WTC11 (cell line): ENCODE data around the gene RPRD1A. TPM values are rescaled to one million over a fixed set of nuclear protein-coding genes. Genes with fewer than 3 reads are reported as not detected.

ENCODE experiments used
- ATAC-seq: fragments of 200-7000 bp; cut with Tn5 transposase; 2 replicates; pipeline ENCODE4 v1.10.0; 2021; ENCODE audit warnings: mild to moderate bottlenecking, moderate library complexity
- CTCF ChIA-PET: fragments of 300-600 bp; sonication (Branson Sonifier 250); formaldehyde crosslinking; loops from one replicate; lab custom pipeline; 2021; ENCODE audit warnings: antibody characterized with exemption; lab: Charles Lee
- POLR2A ChIA-PET: fragments of 350-600 bp; sonication (Branson Sonifier 250); formaldehyde crosslinking; loops from one replicate; lab custom pipeline; 2021; ENCODE audit warnings: antibody characterized with exemption; lab: Charles Lee
- DNase-seq: peaks from one replicate; pipeline ENCODE4 v3.0.0; 2021; ENCODE audit warnings: low spot score
- H3K27ac Mint-ChIP-seq: 2 replicates; pipeline ENCODE4 v1.8.0; 2021; ENCODE audit warnings: mixed read lengths
- H3K27me3 Mint-ChIP-seq: 2 replicates; pipeline ENCODE4 v1.8.0; 2021; ENCODE audit warnings: low read depth, mild to moderate bottlenecking, moderate library complexity, mixed read lengths
- H3K36me3 Mint-ChIP-seq: 2 replicates; pipeline ENCODE4 v1.8.0; 2021; ENCODE audit warnings: mixed read lengths
- H3K4me1 Mint-ChIP-seq: 2 replicates; pipeline ENCODE4 v1.8.0; 2022; ENCODE audit warnings: mixed read lengths
- H3K4me3 Mint-ChIP-seq: 2 replicates; pipeline ENCODE4 v1.8.0; 2021; ENCODE audit warnings: mild to moderate bottlenecking, moderate library complexity, mixed read lengths
- H3K9me3 Mint-ChIP-seq: 2 replicates; pipeline ENCODE4 v1.8.0; 2021; ENCODE audit warnings: mixed read lengths
- CREB1 ChIP-seq: sonication (generic); formaldehyde crosslinking; IDR thresholded peaks from 2 replicates; pipeline ENCODE4 v1.8.0; 2023; ENCODE audit warnings: mild to moderate bottlenecking, missing genetic modification reagents
- HMGA2 ChIP-seq: fragments of 250-450 bp; sonication (Bioruptor Pico); IDR thresholded peaks from 2 replicates; pipeline ENCODE4 v1.4.0; 2021; ENCODE audit warnings: mild to moderate bottlenecking, moderate library complexity
- JAZF1 ChIP-seq: fragments of 250-450 bp; sonication (Bioruptor Pico); IDR thresholded peaks from 2 replicates; pipeline ENCODE4 v1.9.0; 2021; ENCODE audit warnings: moderate library complexity, mild to moderate bottlenecking, inconsistent platforms
- MXD4 ChIP-seq: fragments of 250-450 bp; sonication (Bioruptor Pico); IDR thresholded peaks from 2 replicates; pipeline ENCODE4 v1.8.0; 2021; ENCODE audit warnings: mild to moderate bottlenecking, moderate library complexity, borderline replicate concordance
- NR1H2 ChIP-seq: sonication (generic); formaldehyde crosslinking; IDR thresholded peaks from 2 replicates; pipeline ENCODE4 v1.9.0; 2021; ENCODE audit warnings: mild to moderate bottlenecking, moderate library complexity, missing genetic modification reagents
- NR3C1 ChIP-seq: sonication (generic); formaldehyde crosslinking; conservative IDR thresholded peaks from 2 replicates; pipeline ENCODE4 v1.8.1; 2023; ENCODE audit warnings: low read depth, mild to moderate bottlenecking, missing genetic modification reagents
- OVOL2 ChIP-seq: fragments of 250-450 bp; sonication (Bioruptor Pico); IDR thresholded peaks from 2 replicates; pipeline ENCODE4 v1.9.0; 2021; ENCODE audit warnings: mild to moderate bottlenecking, borderline replicate concordance
- TEAD1 ChIP-seq: sonication (generic); formaldehyde crosslinking; IDR thresholded peaks from 2 replicates; pipeline ENCODE4 v1.8.0; 2022; ENCODE audit warnings: mild to moderate bottlenecking, missing genetic modification reagents
- TEAD4 ChIP-seq: sonication (generic); formaldehyde crosslinking; IDR thresholded peaks from 2 replicates; pipeline ENCODE4 v1.8.0; 2022; ENCODE audit warnings: mild to moderate bottlenecking, missing genetic modification reagents
- ZNF138 ChIP-seq: sonication (generic); formaldehyde crosslinking; conservative IDR thresholded peaks from 2 replicates; pipeline ENCODE4 v1.8.1; 2022; ENCODE audit warnings: mild to moderate bottlenecking, moderate library complexity, missing genetic modification reagents
- ZNF232 ChIP-seq: sonication (generic); formaldehyde crosslinking; IDR thresholded peaks from 2 replicates; pipeline ENCODE4 v1.8.0; 2022; ENCODE audit warnings: mild to moderate bottlenecking, missing genetic modification reagents
- total RNA-seq: library from RNA; stranded (reverse); gene quantifications from 3 replicates; pipeline ENCODE4 v1.2.3, GENCODE V29; 2021
- TF ChIP-seq, protein P1 (sequence below): sonication (generic); formaldehyde crosslinking; IDR thresholded peaks from 2 replicates; pipeline ENCODE4 v1.8.1; 2023; ENCODE audit warnings: mild to moderate bottlenecking, missing genetic modification reagents
- TF ChIP-seq, protein P2 (sequence below): sonication (generic); formaldehyde crosslinking; IDR thresholded peaks from 2 replicates; pipeline ENCODE4 v1.8.1; 2023; ENCODE audit warnings: mild to moderate bottlenecking, moderate library complexity, missing genetic modification reagents
- TF ChIP-seq, protein P3 (sequence below): sonication (generic); formaldehyde crosslinking; IDR thresholded peaks from 2 replicates; pipeline ENCODE4 v1.8.0; 2023; ENCODE audit warnings: missing genetic modification reagents, mild to moderate bottlenecking, borderline replicate concordance
- TF ChIP-seq, protein P4 (sequence below): sonication (generic); formaldehyde crosslinking; IDR thresholded peaks from 2 replicates; pipeline ENCODE4 v1.8.0; 2022; ENCODE audit warnings: mild to moderate bottlenecking, missing genetic modification reagents
- TF ChIP-seq, protein P5 (sequence below): fragments of 250-450 bp; sonication (Bioruptor Pico); IDR thresholded peaks from 2 replicates; pipeline ENCODE4 v1.9.0; 2021; ENCODE audit warnings: mild to moderate bottlenecking
- TF ChIP-seq, protein P6 (sequence below): sonication (generic); formaldehyde crosslinking; IDR thresholded peaks from 2 replicates; pipeline ENCODE4 v1.8.1; 2023; ENCODE audit warnings: mild to moderate bottlenecking, missing genetic modification reagents

The RPRD1A gene
- total RNA-seq, 1 experiment from 2014 or later = 115 TPM

DNA sequence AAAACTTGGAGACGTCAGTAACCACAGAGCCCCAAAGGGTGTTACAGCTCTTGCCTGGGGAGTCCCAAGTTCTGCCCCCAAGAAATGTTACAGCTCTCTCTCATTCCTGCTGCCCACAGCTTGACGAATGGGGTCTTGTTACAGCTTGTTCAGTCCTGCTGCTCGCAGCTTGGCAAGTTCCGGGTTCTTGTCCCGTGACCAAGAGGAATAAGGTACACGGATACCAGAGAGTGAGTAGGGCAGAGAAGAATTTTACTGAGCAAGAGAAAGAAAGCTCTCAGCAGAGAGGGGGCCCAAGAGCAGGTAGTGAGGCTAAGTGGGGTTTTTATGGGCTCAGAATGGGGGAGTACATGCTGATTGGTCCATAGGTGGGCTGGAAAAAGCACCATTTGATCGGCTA, 34.6 kb upstream of the RPRD1A start:
- no peak for ATAC-seq
- no peak overlapping the region for H3K4me3 Mint-ChIP-seq
- no peaks in the 10 kb centered on the region for H3K4me1 Mint-ChIP-seq
- ChIA-PET CTCF (interaction anchor here (1.1 to 1.2 kb wide), 2 partner anchors 84 to 183 kb away, joined by 3 read pairs; no protein-coding TSS in a partner anchor), POLR2A (no interaction called here)
- H3K36me3 Mint-ChIP-seq = peaks cover 12% of the 10 kb centered on the region
- peaks cover 2% of the 10 kb centered on the region; the same call in 1 of the 2 replicates for H3K27me3 Mint-ChIP-seq
- peaks cover 33% of the 10 kb centered on the region for H3K9me3 Mint-ChIP-seq
- DNase-seq = no peak
- TF ChIP-seq, protein P1, sequence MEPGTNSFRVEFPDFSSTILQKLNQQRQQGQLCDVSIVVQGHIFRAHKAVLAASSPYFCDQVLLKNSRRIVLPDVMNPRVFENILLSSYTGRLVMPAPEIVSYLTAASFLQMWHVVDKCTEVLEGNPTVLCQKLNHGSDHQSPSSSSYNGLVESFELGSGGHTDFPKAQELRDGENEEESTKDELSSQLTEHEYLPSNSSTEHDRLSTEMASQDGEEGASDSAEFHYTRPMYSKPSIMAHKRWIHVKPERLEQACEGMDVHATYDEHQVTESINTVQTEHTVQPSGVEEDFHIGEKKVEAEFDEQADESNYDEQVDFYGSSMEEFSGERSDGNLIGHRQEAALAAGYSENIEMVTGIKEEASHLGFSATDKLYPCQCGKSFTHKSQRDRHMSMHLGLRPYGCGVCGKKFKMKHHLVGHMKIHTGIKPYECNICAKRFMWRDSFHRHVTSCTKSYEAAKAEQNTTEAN (CRISPR knock-in tag) = no peak
- TF ChIP-seq, protein P2, sequence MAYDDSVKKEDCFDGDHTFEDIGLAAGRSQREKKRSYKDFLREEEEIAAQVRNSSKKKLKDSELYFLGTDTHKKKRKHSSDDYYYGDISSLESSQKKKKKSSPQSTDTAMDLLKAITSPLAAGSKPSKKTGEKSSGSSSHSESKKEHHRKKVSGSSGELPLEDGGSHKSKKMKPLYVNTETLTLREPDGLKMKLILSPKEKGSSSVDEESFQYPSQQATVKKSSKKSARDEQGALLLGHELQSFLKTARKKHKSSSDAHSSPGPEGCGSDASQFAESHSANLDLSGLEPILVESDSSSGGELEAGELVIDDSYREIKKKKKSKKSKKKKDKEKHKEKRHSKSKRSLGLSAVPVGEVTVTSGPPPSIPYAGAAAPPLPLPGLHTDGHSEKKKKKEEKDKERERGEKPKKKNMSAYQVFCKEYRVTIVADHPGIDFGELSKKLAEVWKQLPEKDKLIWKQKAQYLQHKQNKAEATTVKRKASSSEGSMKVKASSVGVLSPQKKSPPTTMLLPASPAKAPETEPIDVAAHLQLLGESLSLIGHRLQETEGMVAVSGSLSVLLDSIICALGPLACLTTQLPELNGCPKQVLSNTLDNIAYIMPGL = no peak
- TF ChIP-seq, protein P3, sequence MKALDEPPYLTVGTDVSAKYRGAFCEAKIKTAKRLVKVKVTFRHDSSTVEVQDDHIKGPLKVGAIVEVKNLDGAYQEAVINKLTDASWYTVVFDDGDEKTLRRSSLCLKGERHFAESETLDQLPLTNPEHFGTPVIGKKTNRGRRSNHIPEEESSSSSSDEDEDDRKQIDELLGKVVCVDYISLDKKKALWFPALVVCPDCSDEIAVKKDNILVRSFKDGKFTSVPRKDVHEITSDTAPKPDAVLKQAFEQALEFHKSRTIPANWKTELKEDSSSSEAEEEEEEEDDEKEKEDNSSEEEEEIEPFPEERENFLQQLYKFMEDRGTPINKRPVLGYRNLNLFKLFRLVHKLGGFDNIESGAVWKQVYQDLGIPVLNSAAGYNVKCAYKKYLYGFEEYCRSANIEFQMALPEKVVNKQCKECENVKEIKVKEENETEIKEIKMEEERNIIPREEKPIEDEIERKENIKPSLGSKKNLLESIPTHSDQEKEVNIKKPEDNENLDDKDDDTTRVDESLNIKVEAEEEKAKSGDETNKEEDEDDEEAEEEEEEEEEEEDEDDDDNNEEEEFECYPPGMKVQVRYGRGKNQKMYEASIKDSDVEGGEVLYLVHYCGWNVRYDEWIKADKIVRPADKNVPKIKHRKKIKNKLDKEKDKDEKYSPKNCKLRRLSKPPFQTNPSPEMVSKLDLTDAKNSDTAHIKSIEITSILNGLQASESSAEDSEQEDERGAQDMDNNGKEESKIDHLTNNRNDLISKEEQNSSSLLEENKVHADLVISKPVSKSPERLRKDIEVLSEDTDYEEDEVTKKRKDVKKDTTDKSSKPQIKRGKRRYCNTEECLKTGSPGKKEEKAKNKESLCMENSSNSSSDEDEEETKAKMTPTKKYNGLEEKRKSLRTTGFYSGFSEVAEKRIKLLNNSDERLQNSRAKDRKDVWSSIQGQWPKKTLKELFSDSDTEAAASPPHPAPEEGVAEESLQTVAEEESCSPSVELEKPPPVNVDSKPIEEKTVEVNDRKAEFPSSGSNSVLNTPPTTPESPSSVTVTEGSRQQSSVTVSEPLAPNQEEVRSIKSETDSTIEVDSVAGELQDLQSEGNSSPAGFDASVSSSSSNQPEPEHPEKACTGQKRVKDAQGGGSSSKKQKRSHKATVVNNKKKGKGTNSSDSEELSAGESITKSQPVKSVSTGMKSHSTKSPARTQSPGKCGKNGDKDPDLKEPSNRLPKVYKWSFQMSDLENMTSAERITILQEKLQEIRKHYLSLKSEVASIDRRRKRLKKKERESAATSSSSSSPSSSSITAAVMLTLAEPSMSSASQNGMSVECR (CRISPR knock-in tag) = no peak
- H3K27ac Mint-ChIP-seq = no peak overlapping the region

DNA sequence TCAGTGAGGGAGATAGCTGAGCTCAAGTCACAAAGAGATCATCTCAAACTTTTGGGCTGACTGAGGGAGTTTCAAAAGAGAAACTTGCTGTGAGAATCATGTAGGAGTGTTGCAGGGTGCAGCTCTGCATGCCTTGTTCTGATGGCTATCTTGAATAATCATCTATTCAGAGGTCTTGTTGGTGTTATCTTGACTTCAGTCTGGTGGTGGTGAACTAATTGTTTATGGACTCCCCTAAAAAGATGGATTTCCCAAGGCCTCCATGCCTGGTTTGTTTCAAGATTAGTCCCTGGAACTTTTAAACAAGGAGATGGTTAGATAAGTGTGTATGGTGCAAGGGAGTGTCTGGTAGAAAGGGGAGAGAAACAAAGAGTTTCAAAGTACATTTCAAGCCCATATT, 32.0 kb upstream of the RPRD1A start:
- ChIA-PET POLR2A (no interaction called here), CTCF (interaction anchor here (0.8 kb wide), 1 partner anchor 82 kb away, joined by 3 read pairs; no protein-coding TSS in a partner anchor)
- no peak overlapping the region for H3K27ac Mint-ChIP-seq
- no peak for DNase-seq
- no peak overlapping the region for H3K4me3 Mint-ChIP-seq
- H3K4me1 Mint-ChIP-seq = no peaks in the 10 kb centered on the region
- H3K27me3 Mint-ChIP-seq = peaks cover 2% of the 10 kb centered on the region; the same call in 1 of the 2 replicates
- no peak for ATAC-seq
- H3K36me3 Mint-ChIP-seq = peaks cover 12% of the 10 kb centered on the region
- peaks cover 33% of the 10 kb centered on the region for H3K9me3 Mint-ChIP-seq
- TF ChIP-seq, protein P4, sequence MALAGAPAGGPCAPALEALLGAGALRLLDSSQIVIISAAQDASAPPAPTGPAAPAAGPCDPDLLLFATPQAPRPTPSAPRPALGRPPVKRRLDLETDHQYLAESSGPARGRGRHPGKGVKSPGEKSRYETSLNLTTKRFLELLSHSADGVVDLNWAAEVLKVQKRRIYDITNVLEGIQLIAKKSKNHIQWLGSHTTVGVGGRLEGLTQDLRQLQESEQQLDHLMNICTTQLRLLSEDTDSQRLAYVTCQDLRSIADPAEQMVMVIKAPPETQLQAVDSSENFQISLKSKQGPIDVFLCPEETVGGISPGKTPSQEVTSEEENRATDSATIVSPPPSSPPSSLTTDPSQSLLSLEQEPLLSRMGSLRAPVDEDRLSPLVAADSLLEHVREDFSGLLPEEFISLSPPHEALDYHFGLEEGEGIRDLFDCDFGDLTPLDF (CRISPR knock-in tag) = no peak
- TF ChIP-seq CREB1 (CRISPR knock-in tag) (no peak), ZNF232 (CRISPR knock-in tag) (no peak), TEAD1 (no peak), ZNF138 (CRISPR knock-in tag) (no peak), NR1H2 (CRISPR knock-in tag) (no peak), MXD4 (CRISPR knock-in tag) (no peak), HMGA2 (CRISPR knock-in tag) (no peak), OVOL2 (CRISPR knock-in tag) (no peak), NR3C1 (CRISPR knock-in tag) (no peak), JAZF1 (CRISPR knock-in tag) (no peak), TEAD4 (CRISPR knock-in tag) (no peak)
- TF ChIP-seq, protein P5, sequence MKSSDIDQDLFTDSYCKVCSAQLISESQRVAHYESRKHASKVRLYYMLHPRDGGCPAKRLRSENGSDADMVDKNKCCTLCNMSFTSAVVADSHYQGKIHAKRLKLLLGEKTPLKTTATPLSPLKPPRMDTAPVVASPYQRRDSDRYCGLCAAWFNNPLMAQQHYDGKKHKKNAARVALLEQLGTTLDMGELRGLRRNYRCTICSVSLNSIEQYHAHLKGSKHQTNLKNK = no peak
- TF ChIP-seq, protein P1 (CRISPR knock-in tag) = no peak
- TF ChIP-seq, protein P6, sequence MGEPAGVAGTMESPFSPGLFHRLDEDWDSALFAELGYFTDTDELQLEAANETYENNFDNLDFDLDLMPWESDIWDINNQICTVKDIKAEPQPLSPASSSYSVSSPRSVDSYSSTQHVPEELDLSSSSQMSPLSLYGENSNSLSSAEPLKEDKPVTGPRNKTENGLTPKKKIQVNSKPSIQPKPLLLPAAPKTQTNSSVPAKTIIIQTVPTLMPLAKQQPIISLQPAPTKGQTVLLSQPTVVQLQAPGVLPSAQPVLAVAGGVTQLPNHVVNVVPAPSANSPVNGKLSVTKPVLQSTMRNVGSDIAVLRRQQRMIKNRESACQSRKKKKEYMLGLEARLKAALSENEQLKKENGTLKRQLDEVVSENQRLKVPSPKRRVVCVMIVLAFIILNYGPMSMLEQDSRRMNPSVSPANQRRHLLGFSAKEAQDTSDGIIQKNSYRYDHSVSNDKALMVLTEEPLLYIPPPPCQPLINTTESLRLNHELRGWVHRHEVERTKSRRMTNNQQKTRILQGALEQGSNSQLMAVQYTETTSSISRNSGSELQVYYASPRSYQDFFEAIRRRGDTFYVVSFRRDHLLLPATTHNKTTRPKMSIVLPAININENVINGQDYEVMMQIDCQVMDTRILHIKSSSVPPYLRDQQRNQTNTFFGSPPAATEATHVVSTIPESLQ (CRISPR knock-in tag) = no peak
- TF ChIP-seq, protein P3 (CRISPR knock-in tag) = no peak
